GM18873 (cell line): ENCODE measurements around the gene MAP1LC3B2.

Experiments
- ATAC-seq: cut with Tn5 transposase; IDR thresholded peaks from one replicate; pipeline ENCODE4 v1.9.1; 2021; ENCODE audit warnings: mild to moderate bottlenecking, moderate library complexity, moderate number of reproducible peaks; ENCODE audit not compliant: unreplicated experiment, low FRiP score

The MAP1LC3B2 gene

DNA sequence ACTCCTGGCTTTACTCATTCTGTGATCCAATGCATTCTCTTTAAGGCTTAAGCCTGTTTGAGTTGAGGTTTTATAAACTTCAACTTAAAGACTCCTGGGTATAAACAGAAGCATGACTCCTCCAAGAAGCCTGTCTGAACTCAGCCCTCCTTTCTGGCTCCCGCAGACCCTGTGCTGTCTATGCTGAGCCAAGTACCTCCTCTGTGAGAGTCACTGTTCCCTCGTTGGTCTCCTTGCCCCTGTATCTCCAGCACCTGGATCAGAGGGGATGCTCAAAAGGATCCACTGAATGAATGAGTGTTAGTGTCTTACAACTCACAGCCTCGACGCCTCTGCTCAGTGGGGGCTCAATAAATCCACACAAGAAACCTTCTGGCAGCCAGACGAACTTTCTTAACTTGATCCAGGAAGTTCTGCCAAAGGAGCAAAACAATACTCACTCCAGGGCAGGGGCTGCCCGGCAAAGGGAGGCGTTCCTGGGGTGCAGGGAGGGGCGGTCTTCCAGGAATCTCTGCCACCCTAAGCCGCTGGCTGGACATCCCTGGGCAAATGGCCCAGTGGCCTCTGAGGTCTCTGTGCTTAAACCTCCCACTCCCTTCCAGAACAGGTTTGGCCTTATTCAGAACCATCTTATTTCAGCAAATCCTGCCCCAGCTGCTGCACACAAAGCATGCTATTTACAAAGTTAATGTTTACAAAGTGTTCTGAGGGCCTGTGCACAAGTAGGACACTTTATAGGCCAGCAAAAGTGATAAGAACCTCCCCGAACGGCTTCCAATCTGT is 32.9 kb downstream of the MAP1LC3B2 start:
- ATAC-seq: no peak

DNA sequence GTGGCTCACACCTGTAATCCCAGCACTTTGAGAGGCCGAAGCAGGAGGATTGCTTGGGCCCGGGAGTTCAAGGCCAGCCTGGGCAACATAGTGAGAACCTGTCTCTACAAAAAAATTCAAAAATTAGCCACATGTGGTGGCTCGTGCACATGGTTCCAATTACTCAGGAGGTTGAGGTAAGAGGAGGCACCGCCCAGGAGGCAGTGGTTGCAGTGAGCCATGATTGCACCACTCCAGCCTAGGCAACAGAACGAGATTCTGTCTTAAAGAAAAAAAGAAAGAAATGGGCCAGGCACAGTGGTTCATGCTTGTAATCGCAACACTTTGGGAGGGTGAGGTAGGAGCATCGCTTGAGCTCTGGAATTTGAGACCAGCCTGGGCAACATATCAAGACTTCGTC is 33.5 kb downstream of the MAP1LC3B2 start:
- no peak for ATAC-seq

DNA sequence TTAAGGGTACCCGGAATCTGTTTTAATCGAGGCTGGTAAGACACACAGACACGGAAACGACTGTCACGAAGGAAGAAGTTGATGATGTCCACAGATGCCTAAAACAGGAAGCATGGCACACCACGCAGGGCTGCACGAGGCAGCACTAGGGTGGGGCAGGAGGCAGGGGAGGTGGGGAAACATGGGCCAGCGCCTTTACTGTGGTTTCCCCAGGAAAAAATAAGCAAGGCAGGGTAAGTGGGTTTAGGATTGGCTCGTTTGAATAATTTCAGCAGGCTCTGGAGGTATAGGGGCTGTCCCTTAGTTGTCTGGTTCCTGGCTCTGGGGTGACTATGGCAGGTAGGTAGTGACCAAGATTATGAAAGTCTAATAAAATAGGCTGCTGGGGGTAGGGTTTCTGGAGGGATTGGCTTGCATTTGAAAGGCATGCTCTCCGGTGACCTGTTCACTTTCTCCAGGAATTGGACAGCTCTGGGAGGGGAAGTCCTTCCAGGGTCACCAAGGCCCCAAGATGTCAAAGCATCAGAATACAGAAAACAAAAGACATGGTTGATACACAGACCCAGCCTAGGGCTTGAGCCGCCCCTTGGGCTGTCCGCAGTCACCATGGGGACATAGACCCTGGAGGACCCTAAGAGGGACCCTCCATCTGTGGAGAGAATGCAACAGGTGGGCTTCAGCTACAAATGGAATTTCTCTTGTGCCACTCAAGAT is 35.3 kb downstream of the MAP1LC3B2 start:
- no peak for ATAC-seq

DNA sequence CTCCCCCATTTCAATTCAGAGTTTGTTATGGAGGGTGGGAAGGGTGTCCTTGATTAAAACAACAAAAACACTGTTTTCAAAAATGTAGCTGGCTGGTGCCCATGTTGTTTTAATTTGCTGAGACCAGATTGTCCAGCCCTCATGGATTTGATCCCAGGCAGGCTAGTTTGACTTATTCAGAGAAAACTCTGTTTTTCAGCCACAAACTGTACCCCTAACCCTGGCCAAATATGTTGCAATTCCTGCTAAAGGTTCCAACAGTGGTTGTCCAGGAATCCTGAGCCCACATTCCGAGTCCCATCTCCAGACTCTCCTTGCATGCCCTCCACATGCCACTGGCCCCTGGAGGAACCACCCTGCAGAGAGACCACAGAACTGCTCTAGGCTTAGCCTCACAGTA is 36.0 kb downstream of the MAP1LC3B2 start:
- ATAC-seq: no peak

DNA sequence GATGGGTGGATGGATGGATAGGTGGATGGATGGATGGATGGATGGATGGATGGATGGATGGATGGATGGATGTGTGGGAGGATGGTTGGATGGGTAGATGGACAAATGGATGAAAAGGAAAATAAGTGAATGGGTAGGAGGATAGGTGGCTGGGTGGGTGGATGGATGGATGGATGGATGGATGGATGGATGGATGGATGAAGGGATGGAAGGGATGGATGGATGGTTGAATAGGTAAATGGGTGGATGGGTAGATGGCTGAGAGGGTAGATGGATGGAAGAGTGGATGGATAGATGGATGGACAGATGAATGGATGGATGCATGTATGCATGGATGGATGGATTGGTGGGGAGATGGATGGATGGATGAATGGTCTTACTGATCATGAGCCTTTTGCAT is 36.5 kb downstream of the MAP1LC3B2 start:
- no peak for ATAC-seq

DNA sequence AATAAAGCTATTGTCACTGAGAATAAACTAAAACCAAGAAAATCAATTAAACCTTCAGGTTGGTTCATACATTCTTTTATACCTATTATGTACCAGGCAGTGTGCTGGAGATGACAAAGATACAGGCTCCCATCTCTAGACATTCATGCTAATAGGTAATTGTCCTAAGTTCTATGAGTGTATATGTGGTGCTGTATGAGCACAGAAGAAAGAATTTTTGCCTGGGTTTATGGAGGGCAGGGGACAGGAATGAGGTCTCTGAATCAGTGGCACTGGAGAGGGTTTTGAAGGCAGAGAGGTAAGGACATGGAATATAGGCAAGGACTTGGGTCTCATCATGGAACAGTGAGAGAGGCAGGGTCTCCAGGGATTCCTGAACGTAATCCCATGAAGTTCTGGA is 38.7 kb downstream of the MAP1LC3B2 start:
- ATAC-seq: no peak

DNA sequence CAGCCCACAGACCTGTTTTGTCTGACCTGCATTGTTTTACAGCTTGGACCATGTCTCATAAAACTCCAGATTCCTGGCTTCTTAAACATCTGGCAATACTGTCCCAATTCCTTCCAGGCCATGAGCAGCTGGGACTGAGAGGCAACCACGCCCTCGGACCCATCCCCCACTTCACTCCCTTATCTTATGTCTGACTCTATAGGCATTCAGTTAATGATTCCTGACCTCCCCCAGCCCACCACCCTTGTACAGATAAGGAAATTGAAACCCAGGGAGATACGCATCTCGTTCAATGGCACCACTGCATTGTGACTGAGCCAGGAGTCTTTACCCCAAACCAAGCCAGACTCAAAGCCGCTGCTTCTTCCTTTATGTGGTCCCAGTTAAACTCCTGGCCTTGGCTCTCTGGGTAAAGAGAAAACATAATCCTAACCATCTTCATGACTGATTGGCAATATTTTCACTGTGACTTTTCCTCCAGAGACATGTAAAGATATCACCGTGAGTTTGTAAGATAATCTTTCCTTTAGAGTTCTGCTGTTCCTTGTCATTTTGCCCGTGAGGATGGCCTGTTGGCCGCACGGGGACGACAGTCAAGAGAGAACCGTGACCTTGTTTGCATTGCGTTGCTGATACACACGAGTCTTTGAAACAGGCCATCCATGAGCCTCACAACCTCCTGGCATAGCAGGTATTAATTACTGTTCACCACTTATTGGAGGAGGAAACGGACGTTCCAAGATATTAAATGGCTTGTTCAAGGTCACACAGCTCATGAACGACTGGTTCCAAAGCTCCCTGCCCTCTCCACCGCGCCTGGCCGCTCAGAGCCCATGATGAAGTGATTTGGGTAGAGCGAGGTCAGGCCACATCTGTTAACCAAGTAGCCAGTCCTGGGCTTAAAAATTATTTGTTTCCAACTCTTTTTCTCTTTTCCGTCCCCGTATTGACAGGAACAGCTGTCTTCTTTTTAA is 39.4 kb downstream of the MAP1LC3B2 start:
- ATAC-seq: no peak

DNA sequence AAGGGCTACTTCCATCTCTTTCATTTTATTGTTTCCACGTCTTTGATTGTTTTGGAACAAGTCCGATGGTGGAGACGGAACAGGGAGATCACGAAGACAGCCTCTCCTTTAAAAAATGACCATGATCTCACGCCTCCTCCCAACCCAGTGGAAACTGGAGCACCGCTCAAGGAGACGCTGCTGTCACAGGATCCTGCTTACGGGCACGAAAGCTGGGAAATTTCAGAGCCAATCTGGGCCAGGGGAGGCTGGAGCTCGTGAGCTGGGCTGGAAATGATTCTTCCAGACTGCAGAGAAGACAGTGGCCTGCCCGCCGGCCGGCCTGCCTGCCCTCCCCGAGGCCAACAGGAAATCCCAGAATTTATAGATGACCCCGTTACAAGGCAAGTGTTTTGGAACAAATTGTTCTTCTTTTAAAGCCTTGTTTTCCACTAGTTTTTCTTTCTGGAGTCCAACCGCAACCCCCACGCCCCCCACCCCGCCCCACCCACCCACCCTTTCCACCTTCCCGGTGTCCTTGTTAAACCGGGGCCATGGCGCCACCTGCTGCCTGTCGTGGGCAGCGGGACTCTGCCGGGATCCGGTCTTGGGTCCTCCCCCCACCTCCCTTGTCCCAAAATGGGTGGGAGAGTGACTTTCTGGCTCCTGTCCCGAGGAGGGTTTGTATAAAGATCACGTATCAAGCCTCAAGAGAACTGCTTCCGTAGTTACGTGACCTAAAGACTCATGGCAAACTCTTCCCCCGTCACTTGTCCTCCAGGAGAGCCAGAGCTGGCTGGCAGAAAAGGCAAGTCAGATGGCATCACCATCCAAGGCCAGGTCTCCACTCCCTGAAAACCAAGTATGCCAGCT is 40.3 kb downstream of the MAP1LC3B2 start:
- ATAC-seq: no peak

DNA sequence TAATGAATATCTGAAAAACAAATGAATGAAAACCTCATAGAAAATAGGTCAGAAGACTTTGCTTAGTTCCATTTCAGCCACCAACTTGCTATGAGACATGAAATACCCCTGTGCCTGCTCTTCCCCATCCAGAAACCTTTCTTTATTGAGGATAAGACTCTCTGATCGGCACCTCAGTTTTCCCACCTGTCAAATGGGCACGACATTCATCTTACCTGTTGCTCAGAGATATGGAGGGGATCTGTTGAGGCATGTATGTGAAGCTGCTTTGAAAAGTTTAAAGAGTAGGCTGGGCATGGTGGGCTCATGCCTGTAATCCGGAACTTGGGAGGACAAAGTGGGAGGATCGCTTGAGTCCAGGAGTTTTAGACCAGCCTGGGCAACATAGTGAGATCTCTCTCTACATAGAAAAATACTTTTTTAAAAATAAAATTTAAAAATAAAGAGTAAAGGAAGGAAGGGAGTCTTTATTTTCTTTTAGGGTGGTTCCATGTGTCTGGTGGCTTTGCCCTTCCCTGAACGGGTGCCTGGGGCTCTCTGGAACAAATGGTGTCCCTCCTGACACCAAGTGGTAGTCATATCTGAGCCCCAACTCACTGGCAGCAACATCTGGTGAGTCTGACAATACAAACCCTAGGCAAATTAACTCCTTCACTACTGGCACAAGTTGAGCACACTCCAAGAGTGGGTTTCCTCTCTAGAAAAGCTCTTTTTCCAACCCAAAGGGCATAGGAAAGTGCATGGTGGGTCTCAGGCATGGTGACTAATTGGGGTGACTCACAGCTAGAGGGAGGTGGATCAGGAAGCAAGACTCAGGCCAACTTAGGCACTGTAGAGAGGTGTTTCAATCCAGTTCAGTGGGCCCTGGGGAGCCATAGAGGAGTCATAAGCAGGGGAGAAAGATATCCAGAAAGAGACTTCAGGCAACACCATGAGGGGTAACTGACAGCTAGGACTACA is 42.1 kb downstream of the MAP1LC3B2 start:
- no peak for ATAC-seq

DNA sequence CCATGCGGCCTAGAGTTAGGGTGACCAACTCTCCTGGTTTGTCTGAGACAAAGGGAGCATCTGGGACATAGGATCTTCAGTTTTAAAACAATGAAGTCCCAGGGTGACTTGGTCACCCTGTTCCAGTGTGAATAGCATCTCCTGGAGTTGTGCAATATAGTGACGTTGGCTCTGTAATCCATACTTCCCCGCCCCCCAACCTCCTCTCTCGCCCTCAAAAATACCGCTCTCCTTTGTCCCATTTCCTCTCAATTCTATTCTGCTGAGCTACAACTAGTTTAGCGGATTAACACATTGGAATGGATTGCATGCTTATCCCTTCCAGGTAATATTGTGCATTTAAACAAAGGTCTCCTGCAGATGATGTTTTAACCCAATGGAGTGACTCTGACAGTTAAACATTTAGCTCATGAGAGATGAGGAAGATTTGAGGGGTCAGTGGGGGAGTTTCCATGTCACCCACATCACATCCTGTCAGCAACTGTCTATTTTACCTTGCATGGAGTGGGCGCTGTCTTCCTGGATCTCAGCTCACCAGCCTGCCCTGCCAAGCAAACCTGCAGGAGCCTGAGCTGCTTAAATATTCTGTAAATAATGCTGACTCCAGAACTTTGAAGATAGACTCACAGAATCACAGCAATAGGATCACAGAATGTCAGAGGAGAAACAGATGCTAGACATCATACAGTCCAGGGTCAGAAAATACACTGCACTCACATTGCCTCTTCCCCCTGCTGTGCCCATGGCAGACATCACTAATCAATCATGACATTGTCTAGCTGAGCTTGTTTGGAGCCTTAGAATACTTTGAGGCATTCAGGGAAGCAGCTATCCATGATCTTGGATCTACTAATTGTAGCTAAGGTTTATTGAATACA is 43.0 kb downstream of the MAP1LC3B2 start:
- no peak for ATAC-seq

DNA sequence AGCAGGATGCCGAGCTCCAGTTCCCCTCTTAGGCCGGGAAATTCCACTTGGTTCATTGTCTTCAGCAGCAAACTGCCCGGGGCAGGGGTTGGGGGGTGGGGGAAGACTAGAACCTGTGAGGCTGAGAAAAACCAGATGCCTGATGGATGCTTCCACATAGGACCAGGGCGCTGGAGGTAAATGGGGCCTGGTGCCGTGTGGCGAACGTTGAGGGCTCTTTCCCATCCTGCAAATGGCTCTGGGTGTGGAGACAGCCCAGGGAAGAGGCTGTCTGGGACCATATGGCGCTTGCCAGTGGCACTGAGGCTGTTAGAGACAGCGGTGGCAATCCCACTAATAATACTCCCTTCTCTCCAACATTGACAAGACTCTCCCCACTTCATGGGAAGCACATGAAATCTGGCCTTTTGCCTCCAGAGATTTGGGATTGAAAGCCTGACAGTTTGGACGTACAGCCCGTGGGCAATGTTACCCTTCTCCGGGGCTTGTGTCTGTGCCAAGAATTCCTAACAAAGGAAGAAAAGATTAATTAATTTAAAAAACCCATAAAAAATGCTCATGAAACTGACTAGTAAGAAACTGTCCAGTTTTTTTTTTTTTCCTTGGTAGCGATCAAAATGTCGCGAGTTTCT is 44.5 kb downstream of the MAP1LC3B2 start:
- no peak for ATAC-seq

DNA sequence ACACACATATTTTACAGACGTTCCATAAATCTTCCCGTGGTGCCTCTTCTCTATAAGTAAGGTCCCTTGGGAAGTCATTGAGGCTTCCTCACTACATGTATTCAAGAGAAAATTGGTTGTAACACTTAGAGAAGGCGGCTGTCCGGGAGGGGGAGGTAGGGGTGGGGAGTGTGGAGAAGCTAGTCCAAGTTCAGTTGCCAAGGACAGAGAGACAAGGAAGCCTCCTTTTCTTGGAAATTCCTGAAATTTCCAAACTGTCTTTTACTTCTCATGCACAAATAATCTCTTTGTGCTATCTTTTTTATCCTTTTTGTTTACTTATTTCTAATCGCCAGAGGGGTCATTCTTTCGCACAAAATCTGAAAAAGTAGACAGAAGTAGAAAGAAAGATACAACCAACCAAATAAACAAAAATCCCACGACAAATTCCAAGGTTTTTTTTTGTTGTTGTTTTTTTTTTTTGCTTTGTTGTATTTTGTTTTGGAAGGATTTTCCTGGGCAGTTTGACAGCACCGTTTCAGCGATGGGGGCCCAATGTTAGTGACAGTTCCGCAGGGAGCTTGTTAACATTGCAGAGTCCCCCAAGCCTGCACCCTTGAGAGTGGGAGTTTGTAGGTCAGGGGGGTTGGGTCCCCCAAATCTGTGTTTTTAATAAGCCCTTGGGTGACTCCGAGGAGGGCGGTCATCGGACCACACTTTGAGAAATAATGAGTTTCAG is 45.2 kb downstream of the MAP1LC3B2 start:
- ATAC-seq: no peak

DNA sequence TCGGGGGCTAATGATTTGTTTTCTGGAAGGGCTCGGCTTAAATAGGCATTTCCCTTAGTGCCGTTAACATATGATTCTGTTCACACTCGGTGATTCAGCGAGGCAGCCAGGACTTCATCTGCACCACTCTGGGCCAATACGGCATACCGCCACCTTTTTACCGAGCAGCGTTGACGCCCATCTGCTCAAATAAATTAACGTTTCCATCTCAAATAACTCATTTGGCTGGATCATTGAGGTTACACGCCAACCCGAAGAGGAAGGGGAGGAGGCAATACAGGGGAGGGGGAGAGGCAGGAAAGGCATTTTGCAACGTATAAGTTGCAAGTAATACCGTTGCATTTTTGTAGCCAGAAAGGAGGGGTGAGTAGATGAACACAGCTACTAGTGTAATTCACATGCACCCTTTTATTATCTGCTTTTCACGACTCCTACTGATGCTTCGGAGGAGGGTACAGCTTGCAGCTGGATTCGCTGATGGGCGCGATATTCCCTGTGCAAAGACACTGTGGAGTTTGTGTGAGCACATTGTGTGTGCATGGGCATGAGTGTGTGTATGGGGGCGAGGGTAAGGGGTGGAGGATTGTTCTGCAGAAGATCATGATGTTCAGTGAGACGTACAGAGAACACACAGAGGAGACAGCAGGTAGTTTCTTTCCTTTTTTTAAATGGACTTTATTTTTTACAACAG is 45.9 kb downstream of the MAP1LC3B2 start:
- ATAC-seq: no peak

DNA sequence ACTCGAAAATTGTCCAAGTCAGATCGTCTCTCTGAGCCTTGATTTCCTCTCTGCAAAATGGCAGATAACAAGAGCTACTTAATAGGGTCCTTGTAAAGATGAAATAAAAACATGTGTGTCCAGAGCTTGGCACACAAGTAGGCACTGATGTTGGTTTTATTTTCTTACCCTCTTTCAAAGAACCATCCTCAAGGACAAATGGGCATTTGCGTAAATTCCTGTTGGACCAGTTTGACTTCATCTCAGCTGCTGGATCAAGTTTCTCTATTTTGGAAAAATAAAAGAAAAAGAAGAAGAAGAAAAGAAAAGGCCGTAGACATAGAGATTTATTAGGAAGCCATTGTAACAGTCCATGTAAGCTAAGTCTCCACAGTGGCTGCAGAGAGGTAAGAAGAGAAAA is 47.2 kb downstream of the MAP1LC3B2 start:
- ATAC-seq: no peak

DNA sequence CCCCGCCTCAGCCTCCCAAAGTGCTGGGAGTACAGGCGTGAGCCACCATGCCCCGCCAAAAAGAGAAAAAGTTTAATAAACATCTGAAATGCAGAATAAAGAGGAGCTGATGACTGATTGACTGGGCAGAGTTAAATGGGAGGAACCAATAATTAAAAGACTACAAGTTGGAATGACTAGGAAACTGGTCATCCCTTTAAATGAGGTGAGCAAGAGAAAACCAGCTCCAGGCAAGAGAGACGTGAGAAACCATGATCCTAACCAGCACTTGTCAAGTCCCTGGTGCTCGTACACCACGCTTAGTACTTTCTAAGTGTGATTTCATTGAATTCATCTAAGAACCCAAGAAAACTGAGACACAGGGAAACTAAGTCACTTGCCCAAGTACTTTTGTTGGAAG is 47.9 kb downstream of the MAP1LC3B2 start:
- ATAC-seq: no peak
